GM19240 (cell line): ENCODE measurements around the gene FAF1.

Experiments
- DNase-seq: peaks from one replicate; pipeline ENCODE4 v3.0.0; 2011; ENCODE audit warnings: low spot score; ENCODE audit not compliant: insufficient read length

Gene FAF1

GRCh38 chr1:50436489-50436888 lies 523.6 kb downstream of the FAF1 start:
- DNase-seq, result no peak

GRCh38 chr1:50430010-50430405 lies 530.1 kb downstream of the FAF1 start:
- DNase-seq, result no peak

- no peak for DNase-seq
These were observed 532.0 kb downstream of the FAF1 start for GRCh38 chr1:50427818-50428779.

DNA sequence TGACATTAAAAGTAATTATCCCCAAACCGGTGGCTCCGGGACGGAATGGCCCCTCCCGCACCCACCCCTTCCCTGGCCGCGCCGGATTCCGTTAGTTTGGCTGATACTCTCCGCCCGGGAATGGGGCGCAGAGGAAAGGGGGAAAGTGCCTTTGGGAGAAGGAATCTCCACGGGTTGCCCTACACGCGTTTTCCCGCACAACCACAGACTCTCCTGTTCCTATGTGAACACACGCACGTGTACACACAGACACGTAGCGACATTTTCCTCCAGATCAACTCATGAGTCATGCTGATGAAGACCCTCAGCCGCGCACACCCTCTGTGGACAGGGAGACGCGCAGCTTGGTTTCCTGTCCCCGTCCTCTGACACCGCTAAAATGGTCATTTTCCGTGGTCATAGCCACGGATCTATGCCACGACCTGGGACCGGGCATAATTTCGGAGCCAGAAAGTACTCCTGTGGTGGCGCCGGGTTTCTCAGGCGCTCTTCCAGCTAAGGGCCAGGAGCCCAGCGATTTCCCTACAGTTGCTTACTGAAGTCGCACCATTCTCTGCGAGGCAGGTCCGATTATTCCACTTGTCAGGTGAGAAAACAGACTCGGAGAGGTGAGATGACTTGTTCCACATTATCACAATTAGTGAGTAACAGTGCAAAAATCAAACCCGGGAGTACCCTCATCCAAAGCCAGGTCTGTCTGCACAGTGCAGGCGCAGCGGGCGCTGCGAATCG lies 532.8 kb downstream of the FAF1 start:
- no peak for DNase-seq

GRCh38 chr1:50426702-50427085 lies 533.4 kb downstream of the FAF1 start:
- DNase-seq, result no peak

DNA sequence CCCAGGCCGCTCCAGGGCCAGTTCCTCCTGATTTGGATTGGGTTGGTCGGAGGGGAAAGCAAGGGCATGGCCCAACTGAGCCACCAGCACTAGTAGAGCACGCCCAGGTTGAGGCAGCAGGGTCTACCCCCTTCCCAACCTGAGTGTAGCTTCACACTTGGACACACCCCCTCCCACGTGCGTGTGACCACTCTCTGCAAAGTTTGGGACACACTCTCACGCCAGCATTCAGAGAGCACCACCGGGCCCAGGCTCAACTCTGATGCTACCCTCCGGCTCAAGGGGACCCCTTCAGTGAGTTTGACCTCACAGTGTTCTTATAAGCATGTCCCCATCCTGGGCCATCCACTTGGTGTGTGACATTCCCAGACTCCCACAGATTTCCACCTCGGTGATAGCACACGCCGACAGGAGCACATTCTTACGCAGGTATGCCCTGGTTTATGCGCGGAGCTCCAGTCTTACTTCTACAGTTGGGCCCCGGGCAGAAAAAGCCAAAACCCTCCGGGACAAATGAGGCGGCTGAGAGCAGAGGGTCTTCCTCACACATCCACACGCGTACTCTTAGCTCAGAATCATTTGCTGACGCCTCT lies 533.9 kb downstream of the FAF1 start:
- DNase-seq, result no peak

- DNase-seq, result no peak
These were observed 534.5 kb downstream of the FAF1 start for GRCh38 chr1:50425376-50426107.

- DNase-seq, result no peak
These were observed 535.1 kb downstream of the FAF1 start for GRCh38 chr1:50424884-50425375.

GRCh38 chr1:50424045-50424883 lies 535.8 kb downstream of the FAF1 start:
- DNase-seq, result no peak

DNA sequence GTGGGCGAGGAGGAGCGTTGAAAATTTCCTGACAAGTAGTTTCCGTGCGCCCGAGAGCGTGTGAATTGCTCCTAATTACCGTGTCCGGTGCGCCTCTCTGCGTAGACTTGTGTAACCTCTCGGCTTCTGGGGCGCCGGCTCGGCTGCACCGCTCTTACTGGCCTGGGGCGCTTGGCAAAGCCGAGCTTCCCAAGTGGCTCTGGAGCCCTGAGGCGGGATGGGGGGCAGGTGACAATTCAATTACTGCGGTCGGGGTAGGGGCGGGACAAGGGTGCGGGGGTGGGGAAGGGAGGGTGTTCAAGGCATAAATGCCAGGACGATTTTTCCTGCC lies 536.4 kb downstream of the FAF1 start:
- no peak for DNase-seq

GRCh38 chr1:50422946-50423669 lies 537.0 kb downstream of the FAF1 start, which contains the start of gene DMRTA2:
Gene DMRTA2, minus strand, starts transcription at chr1:50423443. Its CDS starts 1,907 bp downstream, at chr1:50421536.
- no peak for DNase-seq

GRCh38 chr1:50422675-50422945 lies 537.5 kb downstream of the FAF1 start:
- no peak for DNase-seq

DNA sequence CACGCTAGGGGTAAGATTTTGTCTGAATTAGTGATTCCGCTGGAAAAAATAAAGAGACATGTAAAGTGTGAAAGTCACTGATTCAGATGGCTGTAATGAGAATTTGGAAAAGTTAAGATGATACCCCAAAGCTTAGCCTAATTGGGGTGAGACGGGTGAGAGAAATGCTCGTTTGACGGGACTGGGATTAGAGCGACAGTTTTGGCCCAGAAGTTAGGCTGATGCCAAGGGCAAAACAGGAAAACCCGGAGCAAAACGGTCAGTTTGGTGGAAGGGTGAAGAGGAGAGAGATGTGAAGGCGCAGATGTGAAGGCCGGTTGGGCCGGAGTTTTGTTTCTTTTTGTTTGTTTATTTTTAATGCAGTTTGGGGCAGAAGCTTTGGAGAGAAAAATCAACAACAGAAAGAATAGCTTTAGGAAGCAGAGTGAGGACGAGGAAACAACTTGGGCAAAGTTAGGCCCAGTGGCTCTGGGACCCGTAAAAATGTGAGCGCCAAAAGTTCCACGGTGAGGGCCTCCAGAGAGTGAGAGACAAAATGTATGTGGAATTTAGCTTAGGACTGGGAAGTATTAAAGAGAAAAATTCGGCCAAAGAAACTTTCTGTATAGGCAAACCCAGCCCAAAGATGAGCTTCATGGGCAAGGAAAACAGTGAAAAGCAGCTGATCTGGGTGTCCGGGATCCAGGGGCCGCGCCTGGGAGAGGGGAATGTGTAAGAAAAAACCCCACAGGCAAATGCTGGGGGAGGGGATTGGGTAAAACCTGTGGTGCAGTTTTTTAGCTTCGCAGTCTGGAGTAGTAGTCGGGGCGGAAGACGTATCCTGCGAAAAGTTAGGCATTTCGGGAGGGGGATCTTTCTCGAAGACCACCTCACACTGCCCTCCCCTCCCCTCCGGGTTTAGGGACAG lies 538.0 kb downstream of the FAF1 start:
- DNase-seq, result no peak

DNA sequence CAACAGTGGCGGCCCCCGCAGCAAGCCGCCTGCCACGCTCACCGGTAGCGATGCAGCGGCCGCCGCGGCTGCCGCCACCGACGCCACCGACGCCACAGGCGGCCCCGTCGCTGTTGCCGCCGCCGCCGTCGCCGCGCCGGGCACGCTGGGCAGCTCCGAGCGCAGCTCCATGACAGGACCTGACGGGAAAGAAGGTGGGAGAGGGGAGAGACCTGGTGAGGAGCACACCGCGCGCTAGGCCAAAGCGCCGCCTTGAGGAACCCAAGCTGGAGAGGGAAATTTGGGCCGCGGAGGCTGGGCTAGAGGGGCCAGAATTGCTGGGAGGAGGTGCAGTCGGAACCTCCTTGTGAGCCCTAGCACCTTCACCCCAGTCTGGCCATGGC lies 538.7 kb downstream of the FAF1 start:
- DNase-seq, result no peak

GRCh38 chr1:50420689-50421365 lies 539.2 kb downstream of the FAF1 start:
- no peak for DNase-seq

DNA sequence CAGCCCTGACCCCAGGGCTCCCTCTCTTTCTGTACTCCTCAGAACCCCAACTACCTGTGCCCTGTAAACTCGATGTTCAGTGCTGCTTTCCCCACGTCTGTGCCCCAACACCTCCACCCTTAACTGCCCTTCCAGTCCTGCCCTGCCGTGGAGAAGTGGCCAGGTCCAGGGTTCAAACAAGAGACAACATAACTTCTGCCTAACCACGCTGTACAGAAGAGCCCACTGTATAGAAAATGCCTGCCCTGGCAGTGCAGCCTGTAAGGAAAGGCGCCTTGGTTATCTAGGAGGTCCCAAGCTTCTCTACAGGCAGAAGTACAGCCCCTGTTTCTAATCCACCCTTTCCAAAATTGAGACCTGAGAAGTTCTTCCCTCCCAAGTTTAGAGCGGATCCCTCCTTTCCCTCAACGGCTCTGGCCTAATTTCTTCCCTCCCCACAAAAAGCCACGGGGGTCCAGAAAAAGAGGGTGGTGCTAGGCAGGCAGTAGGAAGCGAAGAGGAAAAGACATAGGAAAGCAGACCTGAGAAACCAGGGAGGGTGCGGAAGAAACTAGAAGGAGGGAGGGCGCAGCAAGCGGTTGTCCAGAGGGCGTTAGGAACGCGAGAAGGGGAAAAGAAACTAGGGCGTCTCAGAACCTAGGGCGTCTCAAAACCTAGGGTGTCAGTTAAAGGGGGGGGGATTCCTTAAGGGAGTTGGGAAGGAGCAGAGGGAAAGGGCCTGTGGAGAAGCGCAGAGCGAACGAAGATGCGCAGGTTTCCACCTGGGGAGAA lies 540.0 kb downstream of the FAF1 start:
- no peak for DNase-seq

- DNase-seq, result no peak
These were observed 540.7 kb downstream of the FAF1 start for GRCh38 chr1:50419192-50419906.
